ENCODE results near the gene POC1B. TPM values are rescaled to one million over a fixed set of nuclear protein-coding genes. Genes with fewer than 3 reads are reported as not detected.

POC1B gene
- total RNA-seq, 1 donor from 2014 or later, result 40.3 TPM

DNA sequence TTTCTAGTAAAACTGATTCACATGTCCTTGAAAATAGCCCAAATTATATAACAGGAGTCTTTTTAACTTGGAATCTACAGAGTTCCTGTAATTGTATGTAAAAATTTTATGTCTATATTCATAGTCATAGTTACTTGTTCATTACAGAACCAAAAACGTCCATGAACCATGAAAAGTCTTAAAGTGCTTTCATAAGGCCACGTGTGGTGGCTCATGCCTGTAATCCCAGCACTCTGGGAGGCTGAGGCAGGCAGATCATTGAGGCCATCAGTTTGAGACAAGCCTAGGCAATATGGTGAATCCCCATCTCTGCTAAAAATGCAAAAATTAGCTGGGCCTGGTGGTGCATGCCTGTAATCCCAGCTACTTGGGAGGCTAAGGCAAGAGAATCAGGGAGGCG lies 49.6 kb downstream of the POC1B start:
- H3K4me3 ChIP-seq, result no peak overlapping the region
- H3K4me1 ChIP-seq, result no peaks in the 10 kb centered on the region
- H3K4me2 ChIP-seq, result no peak overlapping the region
- no peak for DNase-seq (ENCODE audit: low spot score)
- H3K27me3 ChIP-seq, result no peaks in the 10 kb centered on the region
- no peak overlapping the region for H3K9ac ChIP-seq
- H4K20me1 ChIP-seq (ENCODE audit: low read depth), result no peaks in the 10 kb centered on the region
- no peak overlapping the region for H3K4me3 Mint-ChIP-seq
- no peak overlapping the region for H3K27ac ChIP-seq
- no peaks in the 10 kb centered on the region for H3K9me3 ChIP-seq (ENCODE audit: low read depth)
- H3K27ac Mint-ChIP-seq, result no peak overlapping the region
- H3K79me2 ChIP-seq (ENCODE audit: low read depth), result no peaks in the 10 kb centered on the region
- no peaks in the 10 kb centered on the region for H3K9me3 Mint-ChIP-seq
- peaks cover 2% of the 10 kb centered on the region for H3K27me3 Mint-ChIP-seq (ENCODE audit: insufficient read depth, low read depth)
- no peaks in the 10 kb centered on the region for H3F3A ChIP-seq (ENCODE audit: low read depth)
- TF ChIP-seq EZH2 (IDR thresholded peaks at IDR 0.05) (no peak), CTCF (IDR thresholded peaks at IDR 0.05) (no peak), EZH2phosphoT487 (IDR thresholded peaks at IDR 0.05) (no peak)
- no peaks in the 10 kb centered on the region for H3K36me3 ChIP-seq
- no peaks in the 10 kb centered on the region for H3K36me3 Mint-ChIP-seq
- H3K4me1 Mint-ChIP-seq, result no peaks in the 10 kb centered on the region
- no peak overlapping the region for H2AFZ ChIP-seq (replicated peaks)

- Mint-ChIP-seq H3K36me3 (no peaks in the 10 kb centered on the region), H3K4me1 (no peaks in the 10 kb centered on the region), H3K27me3 (ENCODE audit: insufficient read depth, low read depth) (peaks cover 2% of the 10 kb centered on the region), H3K4me3 (no peak overlapping the region), H3K27ac (no peak overlapping the region), H3K9me3 (no peaks in the 10 kb centered on the region)
- no peak overlapping the region for H2AFZ ChIP-seq (replicated peaks)
- H4K20me1 ChIP-seq (ENCODE audit: low read depth), result no peaks in the 10 kb centered on the region
- no peak overlapping the region for H3K9ac ChIP-seq
- no peak for DNase-seq (ENCODE audit: low spot score)
- H3F3A ChIP-seq (ENCODE audit: low read depth), result no peaks in the 10 kb centered on the region
- TF ChIP-seq CTCF (IDR thresholded peaks at IDR 0.05), result no peak
- no peak for TF ChIP-seq EZH2 (IDR thresholded peaks at IDR 0.05)
- no peak for TF ChIP-seq EZH2phosphoT487 (IDR thresholded peaks at IDR 0.05)
- H3K4me1 ChIP-seq, result no peaks in the 10 kb centered on the region
- no peaks in the 10 kb centered on the region for H3K27me3 ChIP-seq
- H3K27ac ChIP-seq, result no peak overlapping the region
- no peaks in the 10 kb centered on the region for H3K9me3 ChIP-seq (ENCODE audit: low read depth)
- no peak overlapping the region for H3K4me3 ChIP-seq
- no peak overlapping the region for H3K4me2 ChIP-seq
- no peaks in the 10 kb centered on the region for H3K79me2 ChIP-seq (ENCODE audit: low read depth)
- no peaks in the 10 kb centered on the region for H3K36me3 ChIP-seq
These were observed 50.5 kb downstream of the POC1B start for GRCh38 chr12:89475203-89475990.

DNA sequence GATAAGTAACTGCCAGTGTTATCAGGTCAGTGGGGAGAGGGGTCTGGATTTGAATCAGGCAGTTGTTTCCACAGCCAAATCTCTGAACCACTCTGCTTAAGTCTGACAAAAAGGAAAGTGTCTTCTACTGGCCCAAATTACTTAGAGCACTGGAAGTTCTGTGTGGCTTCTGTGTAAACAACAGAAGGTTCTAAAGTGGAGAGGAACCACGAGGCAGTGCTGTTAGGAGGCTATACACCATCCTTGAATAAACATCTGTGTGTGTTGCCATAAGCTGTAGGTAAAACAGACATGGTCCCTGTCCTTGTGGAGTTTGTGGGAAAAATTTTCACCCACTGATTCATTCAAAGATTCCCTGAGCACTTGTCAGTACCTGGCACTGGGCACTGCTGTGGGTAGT lies 51.2 kb downstream of the POC1B start:
- TF ChIP-seq EZH2 (IDR thresholded peaks at IDR 0.05), result no peak
- TF ChIP-seq CTCF (IDR thresholded peaks at IDR 0.05), result no peak
- H3K4me2 ChIP-seq, result no peak overlapping the region
- no peak overlapping the region for H2AFZ ChIP-seq (replicated peaks)
- DNase-seq (ENCODE audit: low spot score), result no peak
- no peak overlapping the region for H3K27ac ChIP-seq
- no peak overlapping the region for H3K4me3 ChIP-seq
- H3K9ac ChIP-seq, result no peak overlapping the region
- H3F3A ChIP-seq (ENCODE audit: low read depth), result no peaks in the 10 kb centered on the region
- no peaks in the 10 kb centered on the region for H3K36me3 Mint-ChIP-seq
- no peaks in the 10 kb centered on the region for H3K4me1 Mint-ChIP-seq
- H3K9me3 ChIP-seq (ENCODE audit: low read depth), result no peaks in the 10 kb centered on the region
- no peak overlapping the region for H3K27ac Mint-ChIP-seq
- no peaks in the 10 kb centered on the region for H3K79me2 ChIP-seq (ENCODE audit: low read depth)
- no peaks in the 10 kb centered on the region for H3K4me1 ChIP-seq
- no peaks in the 10 kb centered on the region for H3K9me3 Mint-ChIP-seq
- no peaks in the 10 kb centered on the region for H3K36me3 ChIP-seq
- H3K27me3 Mint-ChIP-seq (ENCODE audit: insufficient read depth, low read depth), result peaks cover 2% of the 10 kb centered on the region
- H3K4me3 Mint-ChIP-seq, result no peak overlapping the region
- no peaks in the 10 kb centered on the region for H4K20me1 ChIP-seq (ENCODE audit: low read depth)
- no peaks in the 10 kb centered on the region for H3K27me3 ChIP-seq
